GM21528 (cell line): ENCODE measurements around the gene TAF11L2.
"Not testable (repeated sequence)": the region's sequence is repeated elsewhere in the genome, so short reads cannot be mapped to it uniquely, and the experiment has no call there.

Experiments
- ATAC-seq: cut with Tn5 transposase; IDR thresholded peaks from one replicate; pipeline ENCODE4 v1.9.1; 2021; ENCODE audit warnings: mild to moderate bottlenecking, moderate library complexity; ENCODE audit not compliant: unreplicated experiment, low FRiP score

TAF11L2 gene

GRCh38 chr5:17497931-17498330 is at the start of gene TAF11L2:
Gene TAF11L2 (plus strand): TSS chr5:17498231.
- ATAC-seq, result not testable (repeated sequence)

GRCh38 chr5:17448877-17449276 is 49.2 kb upstream of the TAF11L2 start:
- no peak for ATAC-seq

DNA sequence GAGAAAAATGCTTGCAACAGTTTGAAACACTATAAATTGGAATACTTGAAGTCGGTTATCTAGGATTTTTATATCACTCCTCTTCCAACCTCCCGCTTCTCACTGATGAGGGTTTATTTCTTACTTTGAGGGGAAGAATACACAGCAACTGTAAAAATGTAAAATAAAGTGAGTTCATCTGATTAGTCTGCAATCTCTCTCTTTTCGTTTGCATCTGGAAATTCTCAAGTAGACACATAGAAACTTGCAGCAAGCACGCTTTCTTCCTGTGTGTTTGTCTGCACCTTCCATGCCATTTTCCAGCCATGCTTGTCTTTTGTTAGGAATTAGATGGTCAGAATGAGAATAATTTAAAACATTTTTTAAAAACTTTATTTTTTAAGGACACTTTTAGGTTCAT is 45.1 kb upstream of the TAF11L2 start:
- no peak for ATAC-seq

GRCh38 chr5:17455942-17456341 is 42.1 kb upstream of the TAF11L2 start:
- ATAC-seq, result no peak

GRCh38 chr5:17461793-17462192 is 36.2 kb upstream of the TAF11L2 start:
- no peak for ATAC-seq

DNA sequence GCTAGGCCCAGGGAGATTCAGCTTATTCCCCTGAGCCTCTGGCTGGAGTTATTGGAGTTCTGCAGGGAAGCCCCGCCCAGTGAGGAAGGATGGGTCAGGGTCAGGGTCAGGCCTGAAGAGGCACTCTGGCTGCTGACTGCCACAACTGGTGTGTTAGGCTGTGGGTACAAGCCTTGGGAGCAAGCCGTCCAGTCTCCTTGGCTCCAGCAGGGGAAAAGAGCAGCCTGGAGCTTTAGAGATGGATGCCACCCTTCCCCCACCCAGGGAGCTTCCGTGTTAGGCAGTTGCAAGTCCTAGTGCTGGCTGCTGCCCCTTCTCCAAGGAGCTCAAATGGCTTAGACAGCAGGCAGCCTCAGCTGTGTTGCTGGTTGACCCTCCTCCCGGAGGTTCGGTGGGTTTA is 34.4 kb upstream of the TAF11L2 start:
- ATAC-seq, result no peak

DNA sequence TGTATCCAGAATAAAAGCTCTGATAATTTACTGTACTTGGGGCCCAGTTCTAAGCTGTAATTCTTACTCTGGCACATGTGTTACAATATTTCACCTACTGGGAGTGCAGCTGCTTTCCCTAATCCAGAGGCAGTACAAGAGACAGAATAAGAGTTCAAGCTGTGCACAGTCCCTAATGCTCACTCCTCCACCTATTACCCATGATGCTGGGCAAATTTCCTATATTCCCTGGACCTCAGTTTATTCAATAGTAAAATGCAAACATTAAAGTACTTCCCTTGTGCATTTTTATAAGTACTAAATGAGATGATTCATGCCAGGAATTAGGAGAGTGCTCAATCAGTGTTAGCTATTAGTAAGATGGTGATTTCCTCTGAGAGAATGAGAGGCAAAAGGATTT is 28.0 kb upstream of the TAF11L2 start:
- no peak for ATAC-seq

- ATAC-seq, result not testable (repeated sequence)
Observed at GRCh38 chr5:17475064-17475463, 23.0 kb upstream of the TAF11L2 start.

- ATAC-seq, result no peak
Observed at GRCh38 chr5:17477043-17477442, 21.0 kb upstream of the TAF11L2 start.

- no peak for ATAC-seq
Observed at GRCh38 chr5:17477573-17478265, 20.3 kb upstream of the TAF11L2 start.

DNA sequence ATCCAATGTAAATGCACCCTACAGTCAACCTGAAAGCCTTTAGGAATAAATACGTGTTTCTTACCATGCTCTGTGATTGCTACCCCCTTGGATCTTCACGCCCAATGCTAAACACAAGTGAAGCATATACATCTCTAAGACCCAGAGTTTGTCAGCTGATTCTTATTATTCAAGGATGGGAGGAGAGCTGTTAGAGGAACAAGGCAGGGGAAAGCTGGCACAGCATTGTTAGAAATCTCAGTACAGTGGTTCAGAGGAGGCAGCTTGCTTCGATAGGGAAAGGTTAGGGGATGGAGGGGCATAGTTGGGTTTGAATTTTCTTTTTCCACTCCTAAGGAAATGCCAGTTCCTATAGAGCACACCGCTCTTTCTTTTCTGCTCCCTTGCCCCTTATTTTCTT is 16.7 kb upstream of the TAF11L2 start:
- ATAC-seq, result no peak

- no peak for ATAC-seq
Observed at GRCh38 chr5:17482790-17483189, 15.2 kb upstream of the TAF11L2 start.

DNA sequence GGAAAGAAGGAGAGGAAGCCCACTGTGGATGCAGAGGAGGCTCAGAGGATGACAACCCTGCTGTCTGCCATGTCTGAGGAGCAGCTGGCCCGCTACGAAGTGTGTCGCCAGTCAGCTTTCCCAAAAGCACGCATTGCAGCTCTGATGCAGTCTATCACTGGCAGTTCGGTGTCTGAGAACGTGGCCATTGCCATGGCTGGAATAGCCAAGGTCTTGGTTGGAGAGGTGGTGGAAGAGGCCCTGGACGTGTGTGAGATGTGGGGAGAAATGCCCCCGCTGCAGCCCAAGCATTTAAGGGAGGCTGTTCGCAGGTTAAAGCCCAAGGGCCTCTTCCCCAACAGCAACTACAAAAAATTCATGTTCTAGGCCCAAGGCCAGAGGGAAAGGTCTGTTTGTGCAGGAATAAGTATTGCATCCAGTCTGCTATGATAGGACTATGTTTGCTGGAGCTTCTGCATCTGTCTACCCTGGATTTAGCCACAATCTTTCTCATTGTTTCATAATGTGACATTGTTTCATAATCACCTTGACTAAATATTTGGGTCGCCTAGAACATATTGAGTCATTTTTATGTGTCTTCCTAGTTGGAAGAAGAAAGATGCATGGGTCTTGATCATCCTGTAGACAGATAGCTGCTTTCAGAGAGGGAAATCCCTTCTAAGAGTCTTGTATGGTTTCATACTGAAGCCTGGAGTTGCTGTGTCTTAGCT is 11.4 kb upstream of the TAF11L2 start:
- ATAC-seq, result not testable (repeated sequence)

DNA sequence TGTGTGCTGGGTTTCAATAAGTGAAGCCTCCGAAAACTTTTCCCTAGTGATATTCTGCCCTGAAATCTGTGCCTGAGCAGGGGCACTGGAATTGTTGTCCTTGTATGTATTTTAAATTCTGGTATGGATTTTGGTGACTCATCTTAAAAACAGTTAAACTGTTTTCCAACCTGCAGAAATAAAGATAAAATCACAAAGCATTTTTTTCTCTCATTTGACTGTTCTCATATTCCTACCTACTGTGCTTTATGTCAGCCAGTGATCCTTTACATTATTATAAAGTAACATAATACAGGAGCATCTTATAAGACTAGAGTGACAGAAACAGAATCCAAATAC is 10.9 kb upstream of the TAF11L2 start:
- no peak for ATAC-seq

GRCh38 chr5:17491257-17491656 is 6.8 kb upstream of the TAF11L2 start:
- not testable (repeated sequence) for ATAC-seq

- ATAC-seq, result no peak
Observed at GRCh38 chr5:17492770-17493169, 5.3 kb upstream of the TAF11L2 start.

DNA sequence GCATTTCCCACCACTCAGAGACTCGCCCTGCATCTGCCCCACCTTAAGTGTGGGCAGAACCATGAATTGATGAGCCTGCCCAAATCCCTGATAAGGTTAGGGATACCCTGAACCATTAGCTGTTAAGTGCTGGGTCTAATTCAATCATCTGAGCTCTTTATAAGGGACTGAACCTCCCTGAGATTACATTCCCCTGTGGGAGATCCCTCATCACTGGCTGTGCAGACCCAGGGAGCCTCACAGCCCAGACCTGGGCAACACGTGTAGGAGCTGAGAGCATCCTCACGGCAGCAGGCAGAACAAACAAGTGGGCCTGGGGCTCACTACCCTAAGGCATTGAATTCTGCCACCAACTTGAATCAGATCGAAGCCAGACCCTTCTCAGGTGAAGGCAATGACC is 585 bp upstream of the TAF11L2 start:
- no peak for ATAC-seq

GRCh38 chr5:17511775-17512325 is 13.8 kb downstream of the TAF11L2 start:
- no peak for ATAC-seq

- not testable (repeated sequence) for ATAC-seq
Observed at GRCh38 chr5:17517526-17517925, 19.5 kb downstream of the TAF11L2 start.

- not testable (repeated sequence) for ATAC-seq
Observed at GRCh38 chr5:17518067-17518466, 20.0 kb downstream of the TAF11L2 start, which contains the start of gene TAF11L3. Gene TAF11L3 (plus strand): TSS chr5:17518367.

DNA sequence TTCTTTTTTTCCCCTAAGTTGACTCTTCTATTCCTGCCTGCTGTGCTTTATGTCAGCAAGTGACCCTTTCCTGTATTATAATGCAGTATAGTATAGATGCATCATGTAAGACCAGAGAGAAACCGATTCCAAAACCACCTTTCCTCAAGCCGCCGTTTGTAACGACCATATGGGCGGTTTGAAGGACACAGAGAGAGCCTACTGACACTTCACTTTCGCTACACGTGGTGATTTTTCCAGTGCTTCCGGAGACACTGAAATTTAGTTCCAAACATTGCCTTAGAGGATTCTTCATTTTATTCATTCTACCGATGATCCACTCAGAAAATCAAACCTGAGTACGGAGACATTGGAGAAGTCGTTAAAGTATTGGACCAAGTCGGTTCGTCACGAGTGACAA is 21.5 kb downstream of the TAF11L2 start:
- not testable (repeated sequence) for ATAC-seq

DNA sequence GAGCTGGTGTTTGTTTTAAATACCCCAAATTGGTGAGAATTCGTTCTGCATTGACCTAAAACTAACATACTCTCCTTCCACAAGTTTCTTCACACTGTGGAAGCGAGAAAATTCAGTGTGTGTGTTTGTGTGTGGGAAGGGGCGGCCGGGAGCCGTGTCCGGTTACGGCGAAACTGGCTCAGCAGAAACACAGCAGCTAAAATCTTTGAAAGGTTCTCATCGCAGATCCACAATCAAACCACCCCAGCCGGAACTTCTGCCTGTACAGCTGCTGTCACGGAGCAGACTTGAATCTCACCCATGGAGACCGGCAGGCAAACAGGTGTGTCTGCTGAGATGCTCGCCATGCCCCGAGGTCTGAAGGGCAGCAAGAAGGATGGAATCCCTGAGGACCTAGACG is 23.5 kb downstream of the TAF11L2 start, which contains the start of gene TAF11L4:
Gene TAF11L4, plus strand, starts transcription at position 301 of the 400 bp plus-strand sequence.
- ATAC-seq, result not testable (repeated sequence)
